ENCODE data around the gene NBEAL2. TPM values are rescaled to one million over a fixed set of nuclear protein-coding genes. Genes with fewer than 3 reads are reported as not detected.

Gene NBEAL2
- total RNA-seq, 1 donor from 2014 or later: 20.0 TPM

DNA sequence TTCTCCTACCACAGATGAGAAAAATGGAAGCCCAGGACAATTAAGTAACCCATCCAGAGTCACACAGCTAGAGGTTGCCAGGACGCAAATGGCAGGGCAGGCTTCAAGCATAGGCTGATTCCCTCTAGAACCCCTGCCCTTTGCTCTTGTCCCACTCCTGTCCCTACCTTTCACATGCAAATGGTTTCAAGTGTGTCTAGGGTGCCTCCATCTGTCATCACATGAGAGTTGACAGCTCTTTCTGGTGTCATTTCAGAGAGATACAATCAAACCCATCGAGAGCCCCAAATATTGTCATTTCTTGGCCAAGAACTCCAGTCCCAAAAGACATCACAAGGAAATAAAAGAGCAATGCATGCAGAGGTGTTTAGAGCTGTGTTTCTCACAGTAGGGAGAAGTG, 26.7 kb upstream of the NBEAL2 start:
- FAIRE-seq (no peak), DNase-seq (ENCODE audit: low read depth) (no peak)
- no peaks in the 10 kb centered on the region for H3K27me3 ChIP-seq (ENCODE audit: control insufficient read depth, insufficient read depth, low read length)
- no peak overlapping the region for H3K4me3 ChIP-seq (ENCODE audit: low read depth, low read length)
- TF ChIP-seq, protein P1, sequence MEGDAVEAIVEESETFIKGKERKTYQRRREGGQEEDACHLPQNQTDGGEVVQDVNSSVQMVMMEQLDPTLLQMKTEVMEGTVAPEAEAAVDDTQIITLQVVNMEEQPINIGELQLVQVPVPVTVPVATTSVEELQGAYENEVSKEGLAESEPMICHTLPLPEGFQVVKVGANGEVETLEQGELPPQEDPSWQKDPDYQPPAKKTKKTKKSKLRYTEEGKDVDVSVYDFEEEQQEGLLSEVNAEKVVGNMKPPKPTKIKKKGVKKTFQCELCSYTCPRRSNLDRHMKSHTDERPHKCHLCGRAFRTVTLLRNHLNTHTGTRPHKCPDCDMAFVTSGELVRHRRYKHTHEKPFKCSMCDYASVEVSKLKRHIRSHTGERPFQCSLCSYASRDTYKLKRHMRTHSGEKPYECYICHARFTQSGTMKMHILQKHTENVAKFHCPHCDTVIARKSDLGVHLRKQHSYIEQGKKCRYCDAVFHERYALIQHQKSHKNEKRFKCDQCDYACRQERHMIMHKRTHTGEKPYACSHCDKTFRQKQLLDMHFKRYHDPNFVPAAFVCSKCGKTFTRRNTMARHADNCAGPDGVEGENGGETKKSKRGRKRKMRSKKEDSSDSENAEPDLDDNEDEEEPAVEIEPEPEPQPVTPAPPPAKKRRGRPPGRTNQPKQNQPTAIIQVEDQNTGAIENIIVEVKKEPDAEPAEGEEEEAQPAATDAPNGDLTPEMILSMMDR (IDR thresholded peaks at IDR 0.05; ENCODE audit: insufficient read depth, low read length, severe bottlenecking): no peak
- peaks cover 1% of the 10 kb centered on the region for H3K36me3 ChIP-seq (ENCODE audit: control insufficient read depth, insufficient read depth, low read length)

DNA sequence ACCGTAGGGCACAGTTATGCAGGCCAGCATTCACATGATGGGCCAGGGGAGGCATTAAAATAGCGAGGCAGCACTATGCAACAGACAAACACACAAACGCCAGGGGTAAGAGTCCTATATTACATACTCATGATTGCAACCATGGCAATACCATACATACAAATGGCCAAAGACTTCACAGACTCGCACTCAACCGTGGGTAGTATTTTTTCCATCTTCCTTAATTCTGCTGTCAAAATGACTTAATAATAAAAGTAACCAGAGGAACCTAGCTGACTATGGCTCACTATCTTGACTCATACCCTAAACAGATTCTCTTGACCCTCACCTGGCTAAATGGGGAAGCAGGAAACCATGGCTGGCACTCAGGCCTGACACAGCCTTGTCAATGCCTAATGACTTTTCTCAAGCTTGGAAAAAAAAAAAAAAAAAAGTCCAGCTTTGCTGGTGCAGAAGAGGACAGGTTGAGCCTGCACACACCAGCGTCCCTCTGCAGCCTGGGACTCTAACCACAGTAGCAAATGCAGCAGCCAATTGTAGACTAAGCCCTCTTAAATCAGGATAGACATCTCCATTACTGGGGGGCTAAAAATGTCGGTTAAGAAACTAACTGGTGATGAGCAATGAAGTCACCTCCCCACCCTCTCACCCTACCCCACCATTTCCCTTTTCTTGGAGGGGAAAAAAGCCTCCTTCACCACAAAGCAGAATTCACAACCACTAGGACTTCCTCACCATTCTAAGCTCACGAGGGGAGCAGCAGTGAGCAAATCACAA, 26.0 kb upstream of the NBEAL2 start:
- TF ChIP-seq, protein P1 (IDR thresholded peaks at IDR 0.05; ENCODE audit: insufficient read depth, low read length, severe bottlenecking): no peak
- FAIRE-seq (peak; percentile 55), DNase-seq (ENCODE audit: low read depth) (no peak)
- Histone ChIP-seq H3K27me3 (ENCODE audit: control insufficient read depth, insufficient read depth, low read length) (no peaks in the 10 kb centered on the region), H3K4me3 (ENCODE audit: low read depth, low read length) (no peak overlapping the region), H3K36me3 (ENCODE audit: control insufficient read depth, insufficient read depth, low read length) (peaks cover 1% of the 10 kb centered on the region)

DNA sequence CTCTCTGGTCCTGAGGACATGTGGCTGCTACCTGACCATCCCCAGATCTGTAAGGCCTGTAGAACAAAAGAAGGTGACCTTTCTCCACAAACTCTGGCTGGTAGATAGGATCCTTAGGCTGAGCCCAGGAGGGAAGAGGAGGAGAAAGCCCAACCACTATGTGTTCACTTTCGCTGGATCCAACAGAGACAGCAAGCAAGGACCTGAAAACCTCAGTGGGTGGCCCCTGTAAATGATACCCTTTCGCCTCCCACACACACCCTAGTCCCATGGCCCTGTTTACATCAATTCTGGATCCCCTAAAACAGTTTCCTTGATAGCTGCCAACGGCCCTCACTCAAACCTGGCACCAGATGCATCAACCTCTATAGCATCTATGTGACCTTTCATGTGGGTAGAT, 25.3 kb upstream of the NBEAL2 start:
- no peaks in the 10 kb centered on the region for H3K27me3 ChIP-seq (ENCODE audit: control insufficient read depth, insufficient read depth, low read length)
- FAIRE-seq (no peak), DNase-seq (ENCODE audit: low read depth) (no peak)
- TF ChIP-seq, protein P1 (IDR thresholded peaks at IDR 0.05; ENCODE audit: insufficient read depth, low read length, severe bottlenecking): no peak
- peaks cover 2% of the 10 kb centered on the region for H3K36me3 ChIP-seq (ENCODE audit: control insufficient read depth, insufficient read depth, low read length)
- no peak overlapping the region for H3K4me3 ChIP-seq (ENCODE audit: low read depth, low read length)

DNA sequence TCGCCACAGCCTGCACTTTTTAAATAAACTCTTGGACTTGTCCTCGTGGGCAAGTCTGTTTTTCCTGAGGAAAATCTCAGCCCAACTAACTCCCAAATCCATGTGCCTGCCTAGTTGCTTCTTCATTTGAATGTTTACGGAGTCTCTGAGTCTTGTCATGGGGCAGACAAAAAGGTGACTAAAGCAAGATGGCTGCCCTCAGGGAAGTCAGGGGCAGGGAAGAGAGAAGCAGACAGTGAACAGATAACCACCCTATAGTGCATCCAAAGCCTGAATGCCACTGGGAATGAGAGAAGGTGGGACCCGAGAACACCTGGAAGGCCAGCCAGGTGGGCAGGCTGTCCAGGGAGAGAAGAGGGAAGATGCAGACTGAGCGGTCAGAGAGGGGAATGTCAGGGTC, 24.3 kb upstream of the NBEAL2 start:
- H3K4me3 ChIP-seq (ENCODE audit: low read depth, low read length): no peak overlapping the region
- TF ChIP-seq, protein P1 (IDR thresholded peaks at IDR 0.05; ENCODE audit: insufficient read depth, low read length, severe bottlenecking): no peak
- no peaks in the 10 kb centered on the region for H3K27me3 ChIP-seq (ENCODE audit: control insufficient read depth, insufficient read depth, low read length)
- FAIRE-seq: no peak
- DNase-seq (ENCODE audit: low read depth): no peak
- H3K36me3 ChIP-seq (ENCODE audit: control insufficient read depth, insufficient read depth, low read length): peaks cover 2% of the 10 kb centered on the region

DNA sequence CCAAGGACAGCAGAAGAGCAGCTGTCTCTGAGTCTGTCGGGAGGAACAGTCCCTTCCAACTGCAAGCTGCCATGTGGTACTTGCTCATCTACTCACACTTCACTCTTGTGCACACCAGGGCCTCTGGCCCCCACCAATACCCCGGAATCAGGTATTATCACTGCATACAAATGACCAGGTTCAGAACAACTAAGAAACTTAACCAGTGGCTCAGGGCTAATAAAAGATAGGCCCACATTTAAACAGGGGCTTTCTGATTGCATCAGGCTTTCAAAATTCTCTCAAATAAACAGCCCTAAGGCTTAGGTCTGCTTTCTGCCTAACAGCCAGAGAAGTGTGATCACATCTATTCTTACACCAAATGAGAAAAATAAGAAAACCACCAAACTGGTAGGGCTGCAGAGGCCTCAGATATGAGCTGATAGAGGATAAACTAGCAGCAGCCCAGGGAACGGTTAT, 23.6 kb upstream of the NBEAL2 start:
- TF ChIP-seq, protein P1 (IDR thresholded peaks at IDR 0.05; ENCODE audit: insufficient read depth, low read length, severe bottlenecking): no peak
- FAIRE-seq: no peak
- no peak overlapping the region for H3K4me3 ChIP-seq (ENCODE audit: low read depth, low read length)
- peaks cover 2% of the 10 kb centered on the region for H3K36me3 ChIP-seq (ENCODE audit: control insufficient read depth, insufficient read depth, low read length)
- H3K27me3 ChIP-seq (ENCODE audit: control insufficient read depth, insufficient read depth, low read length): no peaks in the 10 kb centered on the region
- no peak for DNase-seq (ENCODE audit: low read depth)

All from bronchial epithelial cell (primary cell).